Ovary (tissue), 3 donors: Measurements from ENCODE around the gene CCDC61.

Experiments used
- CTCF ChIP-seq, 3 donors: fragments of 450-650 bp in 2 of 3; fragments of 200-600 bp in 1 of 3; IDR thresholded peaks; one replicate each; pipeline versions ENCODE4 v1.5.1 to v1.8.0; 2016 to 2022; ENCODE audit warnings: antibody characterized with exemption in 3 of 3, mild to moderate bottlenecking in 1 of 3
- POLR2A ChIP-seq: fragments of 450-650 bp; IDR thresholded peaks from one replicate; pipeline ENCODE4 v1.6.1; 2017; ENCODE audit warnings: antibody characterized with exemption, mild to moderate bottlenecking, moderate library complexity
- donor health status: DM: no; HTN: no; CAD: no.

- no peak for TF ChIP-seq POLR2A
- no peak for TF ChIP-seq CTCF (IDR thresholded peaks at IDR 0.05)
These were observed 22.8 kb downstream of the CCDC61 start for GRCh38 chr19:46017874-46018675.
